Neural cell (in vitro differentiated cells): Measurements from ENCODE around the gene TRPC4AP.

ENCODE experiments used
- CTCF ChIP-seq: fragments of 450-650 bp; IDR thresholded peaks from 2 replicates; pipeline ENCODE4 v1.5.1; 2014; ENCODE audit warnings: antibody characterized with exemption, mild to moderate bottlenecking, moderate library complexity; ENCODE audit not compliant: poor library complexity, severe bottlenecking
- EP300 ChIP-seq: fragments of 450-650 bp; conservative IDR thresholded peaks from 2 replicates; pipeline ENCODE4 v1.6.1; 2014; ENCODE audit warnings: antibody characterized with exemption, mild to moderate bottlenecking, moderate library complexity; ENCODE audit not compliant: poor library complexity, severe bottlenecking
- EZH2 ChIP-seq: fragments of 200-600, 300-800 bp; shearing (Covaris generic), sonication (generic); IDR thresholded peaks from 2 replicates; pipeline ENCODE4 v1.6.1; 2014; ENCODE audit warnings: antibody characterized with exemption, low read length, borderline replicate concordance, mild to moderate bottlenecking; ENCODE audit not compliant: insufficient read depth, poor library complexity, severe bottlenecking
- POLR2AphosphoS5 ChIP-seq: IDR thresholded peaks from 2 replicates; pipeline ENCODE4 v1.6.1; 2012
- TF ChIP-seq, protein P1 (sequence below): IDR thresholded peaks from 2 replicates; pipeline ENCODE4 v1.6.1; 2012; ENCODE audit warnings: borderline replicate concordance

- no peak for TF ChIP-seq EZH2
- no peak for TF ChIP-seq CTCF
- TF ChIP-seq, protein P1, sequence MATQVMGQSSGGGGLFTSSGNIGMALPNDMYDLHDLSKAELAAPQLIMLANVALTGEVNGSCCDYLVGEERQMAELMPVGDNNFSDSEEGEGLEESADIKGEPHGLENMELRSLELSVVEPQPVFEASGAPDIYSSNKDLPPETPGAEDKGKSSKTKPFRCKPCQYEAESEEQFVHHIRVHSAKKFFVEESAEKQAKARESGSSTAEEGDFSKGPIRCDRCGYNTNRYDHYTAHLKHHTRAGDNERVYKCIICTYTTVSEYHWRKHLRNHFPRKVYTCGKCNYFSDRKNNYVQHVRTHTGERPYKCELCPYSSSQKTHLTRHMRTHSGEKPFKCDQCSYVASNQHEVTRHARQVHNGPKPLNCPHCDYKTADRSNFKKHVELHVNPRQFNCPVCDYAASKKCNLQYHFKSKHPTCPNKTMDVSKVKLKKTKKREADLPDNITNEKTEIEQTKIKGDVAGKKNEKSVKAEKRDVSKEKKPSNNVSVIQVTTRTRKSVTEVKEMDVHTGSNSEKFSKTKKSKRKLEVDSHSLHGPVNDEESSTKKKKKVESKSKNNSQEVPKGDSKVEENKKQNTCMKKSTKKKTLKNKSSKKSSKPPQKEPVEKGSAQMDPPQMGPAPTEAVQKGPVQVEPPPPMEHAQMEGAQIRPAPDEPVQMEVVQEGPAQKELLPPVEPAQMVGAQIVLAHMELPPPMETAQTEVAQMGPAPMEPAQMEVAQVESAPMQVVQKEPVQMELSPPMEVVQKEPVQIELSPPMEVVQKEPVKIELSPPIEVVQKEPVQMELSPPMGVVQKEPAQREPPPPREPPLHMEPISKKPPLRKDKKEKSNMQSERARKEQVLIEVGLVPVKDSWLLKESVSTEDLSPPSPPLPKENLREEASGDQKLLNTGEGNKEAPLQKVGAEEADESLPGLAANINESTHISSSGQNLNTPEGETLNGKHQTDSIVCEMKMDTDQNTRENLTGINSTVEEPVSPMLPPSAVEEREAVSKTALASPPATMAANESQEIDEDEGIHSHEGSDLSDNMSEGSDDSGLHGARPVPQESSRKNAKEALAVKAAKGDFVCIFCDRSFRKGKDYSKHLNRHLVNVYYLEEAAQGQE = no peak
- TF ChIP-seq EP300 = no peak
- no peak for TF ChIP-seq POLR2AphosphoS5
Observed at GRCh38 chr20:34997774-34998173, 94.8 kb downstream of the TRPC4AP start.
